A204.1 (cell line): ENCODE measurements around the gene TMEM100.

Experiments
- FAIRE-seq: peaks from 2 replicates; lab custom pipeline; 2012; peaks lifted over from hg19 to GRCh38; lab: Jason Lieb, UNC

Gene TMEM100

GRCh38 chr17:55743103-55743679 is 20.5 kb upstream of the TMEM100 start:
- no peak for FAIRE-seq

GRCh38 chr17:55742272-55743102 is 19.8 kb upstream of the TMEM100 start:
- no peak for FAIRE-seq

- FAIRE-seq: no peak
These were observed 18.7 kb upstream of the TMEM100 start for GRCh38 chr17:55741356-55741700.

- FAIRE-seq: no peak
These were observed 18.1 kb upstream of the TMEM100 start for GRCh38 chr17:55740511-55741355.

- FAIRE-seq: no peak
These were observed 15.4 kb upstream of the TMEM100 start for GRCh38 chr17:55737976-55738501.

- peak; percentile 81 for FAIRE-seq
These were observed 13.2 kb upstream of the TMEM100 start for GRCh38 chr17:55735731-55736405.

GRCh38 chr17:55734128-55734781 is 11.6 kb upstream of the TMEM100 start:
- no peak for FAIRE-seq

- no peak for FAIRE-seq
These were observed 9.1 kb upstream of the TMEM100 start for GRCh38 chr17:55731586-55732250.

- no peak for FAIRE-seq
These were observed 8.1 kb upstream of the TMEM100 start for GRCh38 chr17:55730808-55731207.

GRCh38 chr17:55730380-55730779 is 7.7 kb upstream of the TMEM100 start:
- no peak for FAIRE-seq

GRCh38 chr17:55729484-55729883 is 6.8 kb upstream of the TMEM100 start:
- no peak for FAIRE-seq

GRCh38 chr17:55728833-55729232 is 6.2 kb upstream of the TMEM100 start:
- FAIRE-seq: no peak

GRCh38 chr17:55728361-55728760 is 5.7 kb upstream of the TMEM100 start:
- FAIRE-seq: no peak

- no peak for FAIRE-seq
These were observed 5.3 kb upstream of the TMEM100 start for GRCh38 chr17:55727920-55728319.

- FAIRE-seq: no peak
These were observed 4.6 kb upstream of the TMEM100 start for GRCh38 chr17:55727275-55727674.

GRCh38 chr17:55726440-55726839 is 3.8 kb upstream of the TMEM100 start:
- no peak for FAIRE-seq

- no peak for FAIRE-seq
These were observed 804 bp upstream of the TMEM100 start for GRCh38 chr17:55723488-55723848.

- FAIRE-seq: no peak
These were observed 488 bp downstream of the TMEM100 start for GRCh38 chr17:55722016-55722736.

- no peak for FAIRE-seq
These were observed 1.5 kb downstream of the TMEM100 start for GRCh38 chr17:55720919-55721836.
